Measurements from ENCODE around the gene GRK3.
"Not testable (repeated sequence)": the region's sequence is repeated elsewhere in the genome, so short reads cannot be mapped to it uniquely, and the experiment has no call there.

- not testable (repeated sequence) for TF ChIP-seq SUZ12 (IDR thresholded peaks at IDR 0.05; ENCODE audit: extremely low read depth, insufficient read depth, insufficient read length); ZNF274 (IDR thresholded peaks at IDR 0.05; ENCODE audit: low read depth, low read length); YY1 (IDR thresholded peaks at IDR 0.05; ENCODE audit: insufficient read depth, insufficient read length)
Measured at GRCh38 chr22:25575674-25576392, 11.4 kb downstream of the GRK3 start.

Data from NT2/D1 (cell line).